ENCODE data around the gene CMIP.

Gene CMIP

GRCh38 chr16:81637336-81638235 lies 193.0 kb downstream of the CMIP start:
- Histone ChIP-seq H3K4me3 (ENCODE audit: insufficient read length, low read depth) (no peak overlapping the region), H3K4me1 (ENCODE audit: insufficient read depth, insufficient read length) (peaks cover 30% of the 10 kb centered on the region), H3K36me3 (ENCODE audit: insufficient read depth, insufficient read length, low read length) (peaks cover 14% of the 10 kb centered on the region), H3K9me3 (ENCODE audit: insufficient read depth, low read length) (no peaks in the 10 kb centered on the region), H3K9ac (ENCODE audit: insufficient read length, low read depth) (no peak overlapping the region), H3K27me3 (ENCODE audit: insufficient read depth, insufficient read length) (no peaks in the 10 kb centered on the region)
- TF ChIP-seq SUZ12 (IDR thresholded peaks at IDR 0.05; ENCODE audit: extremely low read depth, insufficient read depth, insufficient read length) (no peak), YY1 (IDR thresholded peaks at IDR 0.05; ENCODE audit: insufficient read depth, insufficient read length) (no peak), ZNF274 (IDR thresholded peaks at IDR 0.05; ENCODE audit: low read depth, low read length) (no peak)
- no peak for DNase-seq (ENCODE audit: low read depth, low spot score)

DNA sequence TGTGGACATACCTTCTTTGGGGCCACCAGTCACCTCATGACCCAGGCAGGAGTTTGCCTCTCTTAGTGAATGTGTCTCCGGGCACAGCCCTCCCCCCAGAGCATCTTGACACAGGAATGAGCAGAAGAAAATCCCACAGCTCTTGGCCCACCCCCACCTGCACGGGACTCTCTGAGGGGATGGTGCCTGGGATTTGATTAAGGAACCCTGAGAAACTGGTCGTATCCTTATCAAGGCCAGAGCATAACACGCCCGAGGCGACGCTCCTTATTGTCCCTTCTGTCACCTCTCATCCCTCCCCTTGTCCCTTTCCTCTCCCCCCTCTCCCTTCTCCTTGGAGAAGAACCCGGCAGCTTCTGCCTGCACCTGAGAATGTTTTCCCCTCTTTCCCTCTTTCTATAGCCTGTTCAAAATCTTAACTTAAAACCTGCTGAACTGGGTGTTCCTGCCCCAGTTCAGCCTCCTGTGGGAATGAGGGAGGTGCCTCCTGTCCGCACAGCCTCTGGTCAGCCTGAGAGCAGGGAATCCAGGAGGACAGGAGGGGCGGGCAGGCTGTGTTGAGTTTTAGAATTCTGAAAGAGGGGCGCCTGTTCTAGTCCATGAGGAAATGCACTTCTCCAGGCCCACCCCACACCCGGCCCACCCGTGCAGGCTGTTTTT lies 193.8 kb downstream of the CMIP start:
- TF ChIP-seq ZNF274 (IDR thresholded peaks at IDR 0.05; ENCODE audit: low read depth, low read length) (no peak), YY1 (IDR thresholded peaks at IDR 0.05; ENCODE audit: insufficient read depth, insufficient read length) (no peak), SUZ12 (IDR thresholded peaks at IDR 0.05; ENCODE audit: extremely low read depth, insufficient read depth, insufficient read length) (no peak)
- Histone ChIP-seq H3K9me3 (ENCODE audit: insufficient read depth, low read length) (no peaks in the 10 kb centered on the region), H3K9ac (ENCODE audit: insufficient read length, low read depth) (no peak overlapping the region), H3K27me3 (ENCODE audit: insufficient read depth, insufficient read length) (no peaks in the 10 kb centered on the region), H3K4me1 (ENCODE audit: insufficient read depth, insufficient read length) (peaks cover 25% of the 10 kb centered on the region), H3K36me3 (ENCODE audit: insufficient read depth, insufficient read length, low read length) (peaks cover 14% of the 10 kb centered on the region), H3K4me3 (ENCODE audit: insufficient read length, low read depth) (no peak overlapping the region)
- no peak for DNase-seq (ENCODE audit: low read depth, low spot score)

DNA sequence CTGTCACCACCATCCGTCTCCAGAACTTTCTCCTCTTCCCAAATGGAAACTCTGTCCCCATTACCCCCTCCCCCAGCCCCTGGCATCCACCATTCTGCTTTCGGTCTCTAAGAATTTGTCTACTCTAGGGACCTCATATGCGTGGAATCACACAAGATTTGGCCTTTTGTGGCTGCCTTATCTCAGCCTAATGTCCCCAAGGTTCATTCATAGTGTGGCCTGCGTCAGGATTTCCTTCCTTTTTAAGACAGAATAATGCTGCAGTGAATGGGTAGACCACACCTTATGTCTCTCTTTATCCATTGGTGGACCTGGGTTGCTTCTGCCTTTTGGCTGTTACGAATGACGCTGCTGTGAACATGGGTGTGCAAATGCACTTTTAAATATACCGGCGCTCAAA lies 194.7 kb downstream of the CMIP start:
- Histone ChIP-seq H3K27me3 (ENCODE audit: insufficient read depth, insufficient read length) (no peaks in the 10 kb centered on the region), H3K4me3 (ENCODE audit: insufficient read length, low read depth) (no peak overlapping the region), H3K9ac (ENCODE audit: insufficient read length, low read depth) (no peak overlapping the region), H3K9me3 (ENCODE audit: insufficient read depth, low read length) (no peaks in the 10 kb centered on the region), H3K4me1 (ENCODE audit: insufficient read depth, insufficient read length) (peaks cover 17% of the 10 kb centered on the region), H3K36me3 (ENCODE audit: insufficient read depth, insufficient read length, low read length) (peaks cover 14% of the 10 kb centered on the region)
- TF ChIP-seq ZNF274 (IDR thresholded peaks at IDR 0.05; ENCODE audit: low read depth, low read length) (no peak), SUZ12 (IDR thresholded peaks at IDR 0.05; ENCODE audit: extremely low read depth, insufficient read depth, insufficient read length) (no peak), YY1 (IDR thresholded peaks at IDR 0.05; ENCODE audit: insufficient read depth, insufficient read length) (no peak)
- DNase-seq (ENCODE audit: low read depth, low spot score): no peak

GRCh38 chr16:81639931-81640680 lies 195.5 kb downstream of the CMIP start:
- no peak for TF ChIP-seq SUZ12 (IDR thresholded peaks at IDR 0.05; ENCODE audit: extremely low read depth, insufficient read depth, insufficient read length)
- TF ChIP-seq YY1 (IDR thresholded peaks at IDR 0.05; ENCODE audit: insufficient read depth, insufficient read length): no peak
- TF ChIP-seq ZNF274 (IDR thresholded peaks at IDR 0.05; ENCODE audit: low read depth, low read length): no peak

DNA sequence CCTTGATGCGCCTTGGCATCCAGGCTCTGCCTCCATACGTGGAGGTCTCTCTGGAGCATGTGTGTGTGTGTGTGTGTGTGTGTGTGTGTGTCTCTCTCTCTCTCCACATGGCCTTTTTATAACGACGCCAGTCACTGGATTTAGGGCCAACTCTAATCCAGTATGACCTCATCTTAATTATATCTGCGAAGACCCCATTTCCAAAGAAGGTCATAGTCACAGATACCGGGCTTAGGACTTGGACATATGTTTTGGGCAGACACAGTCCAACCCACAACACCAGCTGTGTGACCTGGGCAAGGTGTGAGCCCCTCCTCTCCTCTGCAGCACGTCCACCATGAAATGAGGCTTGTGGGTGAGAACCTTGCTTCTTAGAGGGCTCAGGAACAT lies 196.1 kb downstream of the CMIP start:
- Histone ChIP-seq H3K36me3 (ENCODE audit: insufficient read depth, insufficient read length, low read length) (peaks cover 23% of the 10 kb centered on the region), H3K27me3 (ENCODE audit: insufficient read depth, insufficient read length) (no peaks in the 10 kb centered on the region), H3K9me3 (ENCODE audit: insufficient read depth, low read length) (no peaks in the 10 kb centered on the region), H3K4me3 (ENCODE audit: insufficient read length, low read depth) (no peak overlapping the region), H3K4me1 (ENCODE audit: insufficient read depth, insufficient read length) (peaks cover 14% of the 10 kb centered on the region), H3K9ac (ENCODE audit: insufficient read length, low read depth) (no peak overlapping the region)
- no peak for DNase-seq (ENCODE audit: low read depth, low spot score)
- TF ChIP-seq YY1 (IDR thresholded peaks at IDR 0.05; ENCODE audit: insufficient read depth, insufficient read length) (no peak), ZNF274 (IDR thresholded peaks at IDR 0.05; ENCODE audit: low read depth, low read length) (no peak)

More at GRCh38 chr16:81639931-81640680, 195.5 kb downstream of the CMIP start:
- H3K4me3 ChIP-seq (ENCODE audit: insufficient read length, low read depth): no peak overlapping the region
- H3K9me3 ChIP-seq (ENCODE audit: insufficient read depth, low read length): no peaks in the 10 kb centered on the region
- peaks cover 14% of the 10 kb centered on the region for H3K4me1 ChIP-seq (ENCODE audit: insufficient read depth, insufficient read length)
- H3K27me3 ChIP-seq (ENCODE audit: insufficient read depth, insufficient read length): no peaks in the 10 kb centered on the region
- H3K9ac ChIP-seq (ENCODE audit: insufficient read length, low read depth): no peak overlapping the region
- peaks cover 18% of the 10 kb centered on the region for H3K36me3 ChIP-seq (ENCODE audit: insufficient read depth, insufficient read length, low read length)
- no peak for DNase-seq (ENCODE audit: low read depth, low spot score)

DNA sequence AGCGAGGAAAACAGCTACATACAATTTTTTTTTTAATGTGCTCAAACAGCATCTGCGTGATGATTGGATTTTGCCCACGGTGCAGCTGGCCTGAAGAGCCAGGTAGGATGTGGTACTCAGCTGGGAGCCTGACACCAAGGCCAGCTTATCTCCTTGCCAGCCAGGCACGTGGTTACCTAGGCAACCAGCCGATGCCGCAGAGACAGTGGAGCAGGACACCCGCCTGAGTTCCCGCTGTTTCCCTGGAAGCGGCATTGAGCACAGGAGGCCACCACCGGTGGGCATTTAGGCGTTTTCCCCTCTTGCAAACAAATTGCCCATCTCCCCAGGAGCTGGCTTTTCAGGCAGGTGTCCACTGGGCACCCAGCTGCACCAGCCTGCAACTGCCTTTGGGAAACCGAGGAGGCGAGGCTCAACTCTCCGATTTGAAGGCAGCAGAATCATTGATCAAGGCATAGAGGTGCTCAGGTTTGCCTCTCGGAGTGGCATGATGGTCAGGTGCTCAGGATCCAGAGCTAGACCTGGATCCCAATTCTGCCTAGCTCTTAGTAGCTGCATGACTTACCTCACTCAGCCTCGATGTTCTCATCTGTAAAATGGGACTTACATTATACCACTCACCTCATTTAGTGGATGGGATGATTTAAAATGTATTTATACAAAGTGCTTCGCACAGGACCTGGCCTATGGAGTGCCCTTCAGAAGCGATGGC lies 196.9 kb downstream of the CMIP start:
- H3K9ac ChIP-seq (ENCODE audit: insufficient read length, low read depth): no peak overlapping the region
- no peaks in the 10 kb centered on the region for H3K9me3 ChIP-seq (ENCODE audit: insufficient read depth, low read length)
- TF ChIP-seq SUZ12 (IDR thresholded peaks at IDR 0.05; ENCODE audit: extremely low read depth, insufficient read depth, insufficient read length) (no peak), YY1 (IDR thresholded peaks at IDR 0.05; ENCODE audit: insufficient read depth, insufficient read length) (no peak), ZNF274 (IDR thresholded peaks at IDR 0.05; ENCODE audit: low read depth, low read length) (no peak)
- DNase-seq (ENCODE audit: low read depth, low spot score): no peak
- peaks cover 25% of the 10 kb centered on the region for H3K36me3 ChIP-seq (ENCODE audit: insufficient read depth, insufficient read length, low read length)
- H3K27me3 ChIP-seq (ENCODE audit: insufficient read depth, insufficient read length): no peaks in the 10 kb centered on the region
- H3K4me3 ChIP-seq (ENCODE audit: insufficient read length, low read depth): no peak overlapping the region
- peaks cover 11% of the 10 kb centered on the region for H3K4me1 ChIP-seq (ENCODE audit: insufficient read depth, insufficient read length)

Measured in NT2/D1 (cell line).